ENCODE measurements around the gene ELAVL4.
"Not testable (repeated sequence)": the region's sequence is repeated elsewhere in the genome, so short reads cannot be mapped to it uniquely, and the experiment has no call there.

Gene ELAVL4

DNA sequence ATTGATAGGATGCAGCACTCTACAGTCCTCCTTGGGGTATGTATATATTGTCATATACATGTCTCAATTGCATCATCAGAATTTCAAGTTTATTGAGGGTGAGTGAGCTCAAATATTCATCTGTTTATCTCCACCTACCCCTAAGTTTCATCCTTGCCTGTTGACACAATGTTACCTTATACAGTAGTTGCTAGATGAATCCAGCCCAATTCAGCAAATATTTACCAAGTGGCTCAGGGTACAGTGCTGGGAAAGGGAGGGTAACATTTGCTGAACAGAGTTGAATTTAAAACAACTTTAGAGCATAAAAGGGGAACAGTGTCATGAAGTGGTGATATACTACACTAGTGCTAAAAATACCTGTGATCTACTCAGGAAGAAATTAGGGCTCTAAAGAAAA is 14.4 kb downstream of the ELAVL4 start:
- no peak for DNase-seq (ENCODE audit: low read depth, low spot score)

DNA sequence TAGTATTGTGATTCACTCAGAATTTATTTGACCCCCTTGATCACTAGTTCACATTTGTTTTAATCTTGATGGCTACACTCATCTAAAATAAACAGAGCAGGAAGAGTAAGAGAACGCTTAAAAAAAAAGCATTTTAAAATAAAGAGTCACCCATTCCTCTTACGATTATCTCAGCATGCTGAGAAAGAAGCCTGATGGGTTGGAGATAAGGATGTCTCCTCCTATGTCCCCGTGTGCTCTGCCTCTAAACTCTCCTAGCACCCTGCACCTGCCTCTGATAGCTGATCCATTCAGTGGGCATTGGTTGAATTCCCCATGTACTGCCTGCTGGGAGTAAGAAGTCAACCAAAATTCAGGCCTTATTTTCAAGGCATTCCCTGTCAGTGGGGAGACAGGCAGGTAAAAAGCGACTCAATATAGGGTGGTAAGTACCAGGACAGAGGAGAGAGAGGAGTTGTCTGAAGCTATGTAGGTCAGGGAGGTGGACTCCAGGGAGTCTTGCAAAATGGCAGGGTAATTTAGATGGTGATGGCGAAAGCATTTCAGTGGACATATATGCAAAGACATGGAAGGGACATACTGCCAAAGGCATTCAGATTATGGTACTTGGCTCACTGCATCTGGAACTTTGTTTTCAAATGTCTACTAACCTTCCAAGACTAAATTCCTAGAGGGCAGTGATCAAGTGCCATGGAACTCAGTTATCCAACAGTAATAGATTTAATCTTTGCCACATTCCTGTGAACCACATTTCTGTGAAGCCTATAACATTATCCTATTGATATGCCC is 18.4 kb downstream of the ELAVL4 start:
- no peak for DNase-seq (ENCODE audit: low read depth, low spot score)

DNA sequence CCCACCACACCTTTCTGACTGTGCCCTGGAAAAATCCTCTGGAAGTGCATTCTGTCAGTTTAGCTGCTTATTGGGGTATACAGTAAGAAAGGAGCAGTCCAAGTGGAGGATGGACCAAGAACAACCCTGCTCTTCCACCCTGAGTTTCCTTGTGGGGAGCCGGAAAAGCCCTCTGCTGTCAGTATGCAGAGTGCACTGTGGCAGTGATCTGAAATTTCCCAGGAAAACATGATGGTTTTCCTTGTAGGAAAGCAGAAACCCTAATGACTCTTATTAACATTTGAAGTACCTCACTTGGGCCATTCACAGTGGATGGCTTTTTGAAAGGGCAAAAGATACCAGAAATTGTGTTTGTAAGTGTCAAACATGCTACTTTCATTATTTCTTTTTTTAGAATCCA is 20.5 kb downstream of the ELAVL4 start:
- no peak for DNase-seq (ENCODE audit: low read depth, low spot score)

DNA sequence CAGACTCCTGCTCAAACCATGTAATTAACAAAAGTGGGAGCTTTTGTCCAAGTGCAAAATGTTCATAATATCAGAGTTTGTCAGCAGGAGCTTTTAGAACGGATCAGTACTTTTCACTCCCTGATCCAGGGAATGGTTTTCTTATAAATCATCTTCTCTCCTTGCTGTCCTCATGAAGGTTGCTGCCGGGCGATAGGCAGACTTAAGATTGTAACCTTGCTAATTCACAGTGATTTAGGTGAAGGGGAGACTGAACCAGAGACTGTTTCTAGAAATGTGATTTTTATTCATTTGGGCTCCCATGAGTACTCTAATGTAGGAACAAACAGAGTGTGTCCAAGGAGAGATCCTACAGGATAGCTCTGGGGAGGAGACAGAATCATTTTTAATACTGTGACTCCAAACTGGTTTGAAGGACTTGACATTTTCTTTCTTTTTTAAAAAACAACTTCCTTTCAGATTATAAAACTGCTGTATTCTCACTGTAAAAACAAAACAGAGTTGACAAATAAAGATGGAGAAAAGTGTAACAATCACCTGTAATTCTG is 23.7 kb downstream of the ELAVL4 start:
- DNase-seq (ENCODE audit: low read depth, low spot score), result no peak

DNA sequence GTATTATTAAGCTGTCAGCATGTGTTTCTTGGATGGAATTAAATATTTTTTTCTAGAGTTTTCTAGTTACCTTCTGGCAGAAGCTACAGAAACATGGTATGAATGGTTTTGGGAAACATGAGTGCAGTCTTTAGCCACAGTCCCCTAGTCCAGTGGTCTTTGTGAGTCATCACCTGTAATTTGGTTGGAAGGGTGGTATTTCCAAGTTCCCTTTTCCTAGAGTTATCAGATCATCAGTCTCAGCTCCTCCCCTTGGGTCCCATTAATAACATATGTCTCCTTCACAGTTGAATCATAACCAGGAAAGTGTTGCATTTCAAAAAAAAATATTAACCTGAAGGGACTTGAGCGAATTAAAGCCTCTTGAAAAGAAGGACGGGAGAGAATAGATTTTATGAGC is 27.0 kb downstream of the ELAVL4 start:
- DNase-seq (ENCODE audit: low read depth, low spot score), result no peak

DNA sequence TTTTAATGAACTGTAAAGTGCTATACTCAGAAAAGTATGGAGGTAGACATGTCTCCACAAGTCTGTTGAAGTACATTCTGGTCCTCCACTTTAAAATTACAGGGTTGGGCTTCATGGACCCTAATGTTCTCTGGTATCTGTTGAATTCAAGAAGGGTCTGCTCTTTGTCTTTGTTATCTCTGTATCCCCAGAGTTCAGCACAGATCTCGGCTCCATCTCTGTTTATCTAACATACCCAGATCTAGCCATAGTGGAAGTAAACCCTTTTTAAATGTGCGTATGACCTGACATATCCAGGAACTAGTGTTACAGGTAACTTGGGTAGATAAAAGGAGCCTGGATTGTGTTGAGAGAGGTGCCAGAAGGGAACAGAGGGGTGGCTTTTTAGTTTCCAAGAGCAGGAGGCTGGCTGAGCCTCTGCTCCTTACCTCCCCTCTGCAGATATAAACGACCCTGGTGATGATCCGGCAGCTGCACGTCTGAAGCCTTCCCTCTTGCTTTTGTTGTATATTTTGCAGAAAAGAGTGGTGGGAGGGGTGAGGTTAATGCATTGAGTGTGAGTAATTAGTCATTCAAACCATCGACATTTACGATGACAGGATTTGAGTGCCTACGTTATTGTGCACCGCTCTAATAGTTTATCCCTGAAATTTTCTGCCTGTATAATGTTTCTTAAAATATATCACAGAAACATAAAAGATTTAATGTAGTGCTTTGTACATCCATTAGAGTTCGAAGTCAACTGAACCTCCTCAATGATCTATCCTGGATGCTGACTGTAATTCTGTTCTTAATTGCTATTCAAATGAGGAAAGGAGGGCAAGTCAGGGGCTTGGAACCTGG is 30.8 kb downstream of the ELAVL4 start:
- DNase-seq (ENCODE audit: low read depth, low spot score), result no peak

DNA sequence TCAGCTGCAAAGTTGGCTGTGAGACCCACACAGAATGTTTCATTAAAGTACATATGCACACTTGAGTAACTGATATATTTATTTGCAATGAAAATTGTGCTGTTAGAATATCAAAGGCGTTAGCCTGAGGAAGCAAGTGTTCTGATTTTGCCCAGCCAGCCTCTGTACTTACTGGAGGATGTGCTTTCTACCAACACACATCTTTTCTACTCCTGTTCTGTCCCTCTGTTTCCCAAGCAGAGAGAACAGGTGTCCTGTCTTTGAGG is 31.4 kb downstream of the ELAVL4 start:
- no peak for DNase-seq (ENCODE audit: low read depth, low spot score)

DNA sequence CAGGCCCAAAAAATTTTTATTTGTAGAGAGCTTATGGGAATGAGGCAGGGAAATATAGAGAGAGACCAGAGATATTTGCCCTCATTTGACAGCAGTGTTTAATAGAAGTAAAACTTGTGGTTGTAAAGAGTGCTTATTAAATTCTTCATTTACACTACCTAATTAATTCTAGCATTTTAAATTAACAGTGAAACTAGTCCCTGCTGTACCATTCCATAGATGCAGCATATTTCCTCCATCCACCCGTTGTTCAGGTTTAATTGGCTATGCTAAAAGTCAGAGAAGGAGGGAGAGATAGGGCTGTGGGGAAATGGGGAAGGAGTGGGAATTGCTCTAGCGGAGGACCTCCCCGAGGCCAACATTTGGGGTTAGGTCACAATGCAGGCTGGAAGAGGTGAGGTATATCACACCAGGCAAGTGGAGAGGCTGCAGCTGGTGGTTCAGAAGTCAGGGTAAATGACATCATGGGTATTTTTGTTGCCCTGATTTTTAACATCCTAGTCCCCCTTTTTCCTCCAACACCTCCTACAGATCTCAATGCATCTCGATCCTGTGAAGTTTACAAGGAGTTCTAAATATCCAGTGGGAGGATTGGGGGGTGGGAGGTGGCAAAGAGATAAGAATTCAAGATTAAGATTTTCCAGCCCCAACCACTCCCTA is 38.6 kb downstream of the ELAVL4 start:
- DNase-seq (ENCODE audit: low read depth, low spot score), result no peak

DNA sequence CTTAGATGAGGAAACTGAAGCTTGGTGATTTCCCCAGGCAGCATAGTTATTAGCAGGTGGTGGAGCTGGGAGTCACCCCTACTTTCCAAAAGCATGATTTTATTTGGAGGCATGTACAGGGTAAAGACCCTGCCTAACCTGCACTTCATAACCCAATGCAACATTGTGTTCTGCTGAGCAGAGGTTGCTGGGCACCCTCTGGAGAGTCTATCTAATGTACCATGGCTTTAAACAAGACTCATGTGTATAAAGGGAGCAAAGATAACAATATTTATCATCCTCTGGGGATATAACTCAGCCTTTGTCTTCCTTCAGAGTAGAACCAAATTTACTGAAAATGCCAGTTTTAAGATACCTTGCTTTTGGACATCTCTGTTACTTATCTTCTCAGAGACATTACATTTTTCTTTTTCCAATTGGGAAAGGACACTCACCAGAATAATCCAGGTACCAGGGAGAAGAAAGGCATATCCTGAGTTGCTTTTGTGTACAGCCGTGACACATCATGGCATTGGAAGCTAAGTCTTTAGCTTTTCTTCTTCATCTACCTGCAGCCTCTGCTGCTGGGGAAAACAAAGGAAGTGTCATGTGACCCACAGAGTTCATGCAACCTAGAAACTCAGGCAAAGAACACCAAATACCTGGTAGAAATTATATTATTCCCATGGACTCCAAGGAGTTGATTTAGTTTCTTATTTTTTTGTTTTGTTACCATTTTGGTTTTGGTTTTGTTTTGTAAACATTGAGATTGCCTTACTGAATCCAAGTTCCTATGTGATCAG is 39.6 kb downstream of the ELAVL4 start:
- no peak for DNase-seq (ENCODE audit: low read depth, low spot score)

DNA sequence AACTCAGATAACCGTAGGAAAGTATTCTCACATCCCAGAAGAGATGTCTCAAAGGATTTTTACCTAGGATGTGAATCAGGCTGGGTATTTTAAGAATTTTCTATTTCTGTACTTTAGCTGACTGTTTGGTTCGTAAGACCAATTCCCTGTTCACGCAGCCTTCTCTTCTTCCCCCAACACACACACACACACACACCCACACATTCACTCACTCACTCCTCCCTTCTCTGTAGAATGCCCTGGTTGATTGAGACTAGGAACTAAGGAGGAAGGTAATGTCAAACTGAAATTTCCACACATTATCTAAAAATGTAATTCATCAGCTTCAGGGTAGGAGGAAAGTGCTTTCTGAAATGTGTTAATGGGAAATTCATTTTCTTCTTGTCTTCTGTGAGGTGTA is 43.5 kb downstream of the ELAVL4 start:
- DNase-seq (ENCODE audit: low read depth, low spot score), result no peak

DNA sequence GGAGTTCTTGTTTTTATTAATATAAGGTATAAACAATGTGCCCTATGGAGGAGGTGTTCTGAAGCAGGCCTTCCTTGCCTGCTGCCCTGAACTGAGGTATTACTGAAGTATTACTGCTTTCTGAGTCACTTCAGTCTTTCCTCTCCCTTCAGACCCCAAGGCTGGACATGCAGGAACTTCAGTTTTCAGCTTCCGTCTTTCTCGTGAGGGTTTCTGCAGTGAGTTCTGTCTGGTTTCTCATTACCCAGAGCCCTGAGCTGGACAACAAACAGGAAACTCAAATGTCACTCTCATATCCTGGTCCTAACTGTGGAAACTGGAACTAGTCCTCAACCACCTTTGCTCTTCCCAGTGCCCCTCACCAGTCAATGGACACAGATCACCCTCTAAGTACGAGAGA is 46.8 kb downstream of the ELAVL4 start:
- DNase-seq (ENCODE audit: low read depth, low spot score), result no peak

DNA sequence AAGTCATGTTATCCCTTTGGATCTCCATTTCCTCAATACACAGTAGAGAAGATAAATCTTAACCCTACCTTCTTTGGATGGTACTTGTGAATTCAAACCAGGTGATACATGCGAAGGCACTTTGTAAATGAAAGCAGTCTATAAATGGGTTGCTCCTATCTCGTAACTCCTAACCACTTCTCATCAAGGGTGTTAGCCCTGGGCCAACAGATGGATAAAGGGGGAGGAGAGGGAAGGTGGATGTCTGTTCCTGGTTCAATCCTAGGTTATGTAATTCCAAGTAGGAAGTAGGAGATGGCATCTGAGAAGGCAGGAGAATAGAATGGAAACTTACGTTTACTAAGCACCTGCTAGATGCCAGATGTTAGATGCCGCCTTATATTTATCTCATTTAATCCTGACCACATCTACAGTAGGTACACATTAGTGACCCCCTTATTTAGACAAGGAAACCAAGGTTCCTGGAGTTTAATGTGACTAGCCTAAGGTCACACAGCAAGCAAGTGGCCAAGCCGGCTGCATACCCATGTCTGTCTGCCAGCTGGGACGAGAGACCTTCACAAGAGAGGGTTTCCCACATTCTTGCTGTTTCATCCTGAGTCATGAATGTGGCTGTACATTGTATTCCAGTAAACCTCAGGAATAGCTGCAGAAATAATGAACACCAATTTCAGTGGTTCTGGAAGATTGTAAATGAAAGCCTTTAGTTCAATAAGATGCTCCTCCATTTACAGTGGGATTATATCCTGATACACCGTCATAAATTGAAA is 47.7 kb downstream of the ELAVL4 start:
- DNase-seq (ENCODE audit: low read depth, low spot score), result no peak

DNA sequence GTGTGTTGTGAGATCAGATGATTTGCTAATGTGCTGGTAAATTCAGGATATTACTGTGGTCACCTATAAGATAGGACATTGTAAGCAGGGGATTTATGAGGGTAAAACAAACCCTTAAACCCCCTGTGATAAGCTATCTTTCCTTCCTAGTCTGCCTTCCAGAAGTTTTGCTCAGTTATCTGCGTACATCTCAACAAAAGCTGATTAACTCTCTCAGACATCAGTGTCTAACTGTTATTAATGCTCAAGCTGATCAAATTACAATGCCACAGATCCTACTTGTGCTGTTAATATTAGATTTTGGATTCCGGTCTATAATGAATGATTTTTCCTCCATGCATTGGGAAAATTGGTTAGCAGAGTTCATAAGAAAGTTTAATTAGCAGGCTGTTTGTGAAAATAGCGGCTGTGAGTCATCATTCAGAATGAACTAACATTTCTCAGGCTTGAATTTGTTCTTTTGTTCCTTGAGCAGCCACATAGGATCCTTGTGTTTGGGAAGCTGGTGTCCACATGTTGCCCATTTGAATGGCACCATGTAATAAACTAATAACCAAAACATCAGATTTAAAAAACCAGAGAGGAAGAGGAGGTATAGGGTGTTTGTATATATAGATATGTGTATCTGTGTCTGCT is 48.7 kb downstream of the ELAVL4 start:
- no peak for DNase-seq (ENCODE audit: low read depth, low spot score)

DNA sequence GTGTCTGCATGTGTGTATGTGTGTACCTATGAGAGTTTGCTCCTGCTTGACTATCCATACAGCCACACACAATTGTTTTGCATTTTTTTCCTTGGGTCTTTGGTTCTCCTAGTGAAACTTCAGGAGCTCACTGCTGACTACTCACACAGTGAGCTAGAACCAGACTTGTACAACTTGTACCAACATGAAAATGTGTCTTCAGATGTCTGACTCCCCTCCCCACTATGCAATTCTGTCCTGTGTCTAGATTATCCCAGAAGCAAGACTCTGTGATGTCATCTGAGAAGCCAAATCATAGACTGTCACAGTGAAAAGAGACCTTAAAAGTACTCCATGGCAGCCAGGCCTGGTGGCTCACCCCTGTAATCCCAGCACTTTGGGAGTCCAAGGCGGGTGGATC is 49.7 kb downstream of the ELAVL4 start:
- no peak for DNase-seq (ENCODE audit: low read depth, low spot score)

DNA sequence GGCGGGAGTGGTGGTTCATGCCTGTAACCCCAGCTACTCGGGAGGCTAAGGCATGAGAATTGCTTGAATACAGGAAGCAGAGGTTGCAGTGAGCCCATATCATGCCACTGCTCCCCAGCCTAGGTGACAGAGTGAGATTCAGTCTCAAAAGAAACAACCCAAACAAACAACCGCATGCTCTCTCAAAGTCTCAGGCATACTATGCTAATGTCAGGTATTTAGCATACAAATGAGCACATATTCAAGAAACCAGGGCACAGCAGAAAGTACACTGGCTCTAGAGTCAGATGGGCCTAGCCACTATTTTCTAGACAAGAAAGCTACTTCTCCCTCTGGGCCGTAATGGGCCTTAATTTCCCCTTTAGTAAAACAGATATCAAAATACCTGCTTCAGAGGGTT is 55.0 kb downstream of the ELAVL4 start:
- no peak for DNase-seq (ENCODE audit: low read depth, low spot score)

DNA sequence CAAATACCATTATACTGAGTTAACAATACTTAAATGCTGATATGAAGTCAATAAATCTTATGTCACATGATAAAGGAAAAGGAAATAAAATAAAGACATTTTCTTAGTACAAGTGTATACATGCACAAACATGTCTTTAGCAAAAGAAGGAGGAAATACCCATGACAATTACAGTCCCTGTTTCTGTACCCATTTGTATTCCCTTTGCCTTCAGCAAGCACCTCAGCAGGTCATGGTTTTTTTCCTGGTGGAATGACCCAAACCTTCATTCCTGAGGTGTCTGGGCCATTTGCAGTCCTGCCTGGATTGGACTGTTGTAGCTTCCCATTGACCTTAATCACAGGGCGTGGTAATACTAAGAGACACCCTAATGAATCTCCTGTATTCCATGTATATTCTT is 57.6 kb downstream of the ELAVL4 start:
- not testable (repeated sequence) for DNase-seq (ENCODE audit: low read depth, low spot score)

DNA sequence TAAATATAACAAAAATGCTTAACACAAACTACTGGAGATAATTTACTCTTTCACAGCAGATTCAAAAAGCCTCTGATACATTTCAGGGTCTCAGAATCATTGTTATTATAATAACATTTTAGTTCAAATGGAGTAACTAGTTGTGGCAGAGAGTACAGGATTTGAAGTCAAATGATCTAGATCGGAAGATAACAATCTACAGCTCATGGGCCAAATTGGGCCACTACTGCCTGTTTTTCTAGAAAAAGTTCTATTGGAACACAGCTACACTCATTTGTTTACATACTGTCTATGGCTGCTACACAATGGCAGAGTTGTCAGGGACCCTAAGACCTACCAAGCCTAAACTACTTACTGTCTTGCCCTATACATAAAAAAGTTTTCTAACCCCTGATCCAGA is 63.6 kb downstream of the ELAVL4 start:
- DNase-seq (ENCODE audit: low read depth, low spot score), result no peak

DNA sequence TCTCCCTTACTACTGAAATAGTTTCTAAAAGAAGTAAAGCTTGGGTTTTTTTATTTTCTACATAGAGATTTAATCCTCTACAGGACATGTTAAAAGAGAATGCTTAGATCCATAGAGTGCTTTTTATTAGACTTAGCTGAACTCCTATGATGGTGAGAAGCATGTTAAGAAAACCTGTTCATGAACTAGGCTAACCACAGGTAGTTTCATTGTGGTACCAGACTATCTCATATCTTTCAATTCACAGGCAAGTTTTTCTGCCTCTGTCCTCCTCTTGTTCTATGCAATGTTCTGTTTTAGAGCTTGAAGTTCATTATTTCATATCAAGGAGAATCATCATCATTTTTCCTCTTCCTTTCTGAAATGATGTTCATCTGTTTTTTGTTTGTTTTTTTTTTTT is 65.4 kb downstream of the ELAVL4 start:
- DNase-seq (ENCODE audit: low read depth, low spot score), result no peak

DNA sequence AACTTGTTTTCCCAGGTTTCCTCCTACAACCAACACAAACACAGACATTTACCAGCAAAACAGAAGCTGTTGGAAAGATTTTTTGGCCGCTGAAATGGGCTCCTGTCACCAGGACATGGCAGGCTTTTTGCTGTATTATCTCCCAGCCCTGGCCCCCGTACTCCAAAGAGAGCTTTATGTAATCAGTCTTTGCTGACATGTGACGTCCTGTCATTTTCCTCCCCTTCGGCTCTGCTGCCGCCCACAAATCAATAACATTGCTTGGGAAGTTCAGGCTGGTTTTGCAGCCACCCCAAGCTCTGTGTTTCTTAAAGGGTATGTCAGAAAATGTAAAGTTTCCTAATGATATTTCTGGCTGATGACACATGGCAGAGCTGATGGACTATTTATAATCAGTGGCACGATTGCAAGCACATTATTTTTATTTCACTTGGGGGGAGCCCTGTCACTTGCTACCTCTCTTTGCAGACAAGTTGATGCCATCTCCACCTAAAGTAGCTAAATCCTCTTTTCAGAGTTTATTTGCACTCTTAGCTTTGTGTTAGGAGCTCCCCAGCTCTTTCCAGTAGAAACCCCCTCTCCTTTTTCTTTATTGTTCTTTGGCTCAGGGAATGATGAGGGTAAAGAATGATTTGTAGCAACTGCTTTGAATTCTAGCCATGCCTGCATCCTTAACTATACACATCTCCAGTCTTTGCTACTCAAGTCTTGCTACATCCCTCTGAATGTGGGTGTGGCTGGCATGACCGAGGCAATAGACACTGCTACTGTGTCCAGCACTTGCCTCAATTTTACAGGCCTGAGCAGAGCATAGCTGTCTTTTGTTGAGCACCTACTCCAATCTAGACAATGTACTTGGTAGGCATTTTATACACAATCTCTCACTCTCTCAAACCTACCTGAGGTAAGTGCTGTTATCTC is 67.3 kb downstream of the ELAVL4 start:
- no peak for DNase-seq (ENCODE audit: low read depth, low spot score)
